Esophagus squamous epithelium (tissue), 4 donors: Measurements from ENCODE around the gene IFI44.

Experiments used
- CTCF ChIP-seq, 6 experiments: fragments of 450-650 bp in 4 of 6; fragments of 200-600 bp in 2 of 6; sonication (generic) in 2 of 6; IDR thresholded peaks; one replicate each; pipeline ENCODE4 v1.5.1; 2016 to 2019; ENCODE audit warnings: antibody characterized with exemption in 6 of 6, mild to moderate bottlenecking in 4 of 6, moderate library complexity in 4 of 6
- POLR2A ChIP-seq, 4 donors: fragments of 450-650 bp; IDR thresholded peaks; one replicate each; pipeline ENCODE4 v1.6.1; 2017; ENCODE audit warnings: antibody characterized with exemption in 4 of 4, mild to moderate bottlenecking in 4 of 4, moderate library complexity in 3 of 4

DNA sequence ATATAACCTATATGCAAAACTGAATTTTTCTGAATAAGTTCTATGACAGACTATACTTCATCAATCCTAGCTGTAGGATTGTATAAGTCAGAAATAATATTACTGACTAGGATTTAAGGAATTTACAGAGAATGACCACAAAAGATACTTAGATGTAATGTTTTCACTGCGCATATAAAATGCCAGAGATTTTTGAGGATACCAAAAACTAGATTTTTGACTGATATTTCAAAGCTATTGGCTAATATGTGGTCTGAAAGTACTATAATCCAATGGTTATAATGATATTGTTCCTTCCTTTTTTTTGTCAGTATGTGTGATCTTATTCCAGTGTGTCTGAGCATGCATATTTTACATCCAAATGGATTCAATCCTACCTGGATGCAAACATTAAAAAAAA lies 46.4 kb upstream of the IFI44 start:
- TF ChIP-seq CTCF (IDR thresholded peaks at IDR 0.05) (no peak), POLR2A (IDR thresholded peaks at IDR 0.05) (no peak)
